ENCODE data around the gene CDSN.

The CDSN gene

DNA sequence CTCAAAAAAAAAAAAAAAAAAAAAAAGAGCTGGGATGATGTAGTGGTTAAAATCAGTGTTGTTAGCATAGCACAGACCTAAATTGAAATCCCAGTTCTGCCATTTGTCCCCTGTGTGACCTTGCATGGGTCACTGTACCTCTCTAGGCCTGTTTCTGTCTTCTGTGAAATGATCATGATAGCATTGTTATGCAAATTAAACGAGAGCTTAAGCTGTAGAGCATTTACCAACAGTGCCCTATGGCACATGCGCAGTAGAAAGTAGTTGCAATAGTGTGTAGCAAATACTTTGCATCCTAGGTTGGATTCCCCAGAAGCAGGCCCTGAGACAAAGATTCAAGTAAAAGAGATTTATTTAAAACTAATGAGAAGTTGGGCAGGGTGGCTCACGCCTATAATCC is 11.3 kb upstream of the CDSN start:
- Histone ChIP-seq H3K36me3 (ENCODE audit: insufficient read depth, insufficient read length, low read length) (no peaks in the 10 kb centered on the region), H3K9me3 (ENCODE audit: insufficient read depth, low read length) (no peaks in the 10 kb centered on the region), H3K27me3 (ENCODE audit: insufficient read depth, insufficient read length) (no peaks in the 10 kb centered on the region), H3K4me3 (ENCODE audit: insufficient read length, low read depth) (no peak overlapping the region), H3K9ac (ENCODE audit: insufficient read length, low read depth) (no peak overlapping the region), H3K4me1 (ENCODE audit: insufficient read depth, insufficient read length) (peaks cover 6% of the 10 kb centered on the region)
- no peak for TF ChIP-seq ZNF274 (IDR thresholded peaks at IDR 0.05; ENCODE audit: low read depth, low read length)
- TF ChIP-seq SUZ12 (IDR thresholded peaks at IDR 0.05; ENCODE audit: extremely low read depth, insufficient read depth, insufficient read length) = no peak
- no peak for TF ChIP-seq YY1 (IDR thresholded peaks at IDR 0.05; ENCODE audit: insufficient read depth, insufficient read length)
- DNase-seq (ENCODE audit: low read depth, low spot score) = no peak

DNA sequence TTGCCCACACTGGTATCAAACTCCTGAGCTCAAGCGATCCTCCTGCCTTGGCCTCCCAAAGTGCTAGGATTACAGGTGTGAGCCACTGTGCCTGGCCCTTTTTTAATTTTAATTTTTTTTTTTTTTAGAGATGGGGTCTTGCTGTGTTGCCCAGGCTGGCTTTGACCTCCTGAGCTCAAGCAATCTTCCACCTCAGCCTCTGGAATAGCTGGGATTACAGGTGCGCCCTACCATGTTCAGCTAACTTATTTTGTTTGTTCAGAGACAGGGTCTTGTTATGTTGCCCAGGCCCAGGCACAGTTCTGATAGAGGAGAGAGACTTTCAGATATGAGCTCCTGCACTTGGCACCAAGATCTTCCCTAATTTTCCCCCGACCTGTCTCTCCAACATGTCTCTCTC is 10.5 kb upstream of the CDSN start:
- Histone ChIP-seq H3K36me3 (ENCODE audit: insufficient read depth, insufficient read length, low read length) (peaks cover 3% of the 10 kb centered on the region), H3K9me3 (ENCODE audit: insufficient read depth, low read length) (no peaks in the 10 kb centered on the region), H3K9ac (ENCODE audit: insufficient read length, low read depth) (no peak overlapping the region), H3K4me1 (ENCODE audit: insufficient read depth, insufficient read length) (peaks cover 12% of the 10 kb centered on the region), H3K27me3 (ENCODE audit: insufficient read depth, insufficient read length) (no peaks in the 10 kb centered on the region), H3K4me3 (ENCODE audit: insufficient read length, low read depth) (no peak overlapping the region)
- TF ChIP-seq YY1 (IDR thresholded peaks at IDR 0.05; ENCODE audit: insufficient read depth, insufficient read length) (no peak), SUZ12 (IDR thresholded peaks at IDR 0.05; ENCODE audit: extremely low read depth, insufficient read depth, insufficient read length) (no peak), ZNF274 (IDR thresholded peaks at IDR 0.05; ENCODE audit: low read depth, low read length) (no peak)
- DNase-seq (ENCODE audit: low read depth, low spot score) = no peak

DNA sequence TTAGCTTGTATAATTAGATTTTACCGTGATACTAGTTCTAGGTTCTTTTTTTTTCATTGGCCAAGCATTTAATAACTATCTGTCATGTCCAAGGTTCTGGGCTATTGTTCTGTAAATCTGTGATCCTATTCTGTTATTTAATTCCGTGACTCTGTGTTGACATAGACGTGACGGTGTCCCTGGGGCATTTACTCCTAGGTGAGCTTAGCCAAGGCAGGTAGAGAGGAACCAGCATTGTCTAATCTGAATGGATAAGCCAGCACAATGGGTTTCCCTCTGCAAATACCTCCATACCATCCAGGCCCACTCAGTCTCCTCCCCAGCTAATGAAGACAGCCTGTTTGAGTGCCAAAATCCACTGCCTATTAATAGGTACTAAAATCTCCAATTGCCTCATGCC is 8.9 kb upstream of the CDSN start:
- Histone ChIP-seq H3K27me3 (ENCODE audit: insufficient read depth, insufficient read length) (no peaks in the 10 kb centered on the region), H3K9ac (ENCODE audit: insufficient read length, low read depth) (no peak overlapping the region), H3K4me3 (ENCODE audit: insufficient read length, low read depth) (no peak overlapping the region), H3K4me1 (ENCODE audit: insufficient read depth, insufficient read length) (peaks cover 12% of the 10 kb centered on the region), H3K9me3 (ENCODE audit: insufficient read depth, low read length) (no peaks in the 10 kb centered on the region), H3K36me3 (ENCODE audit: insufficient read depth, insufficient read length, low read length) (peaks cover 3% of the 10 kb centered on the region)
- DNase-seq (ENCODE audit: low read depth, low spot score) = no peak
- TF ChIP-seq YY1 (IDR thresholded peaks at IDR 0.05; ENCODE audit: insufficient read depth, insufficient read length) (no peak), ZNF274 (IDR thresholded peaks at IDR 0.05; ENCODE audit: low read depth, low read length) (no peak), SUZ12 (IDR thresholded peaks at IDR 0.05; ENCODE audit: extremely low read depth, insufficient read depth, insufficient read length) (no peak)

DNA sequence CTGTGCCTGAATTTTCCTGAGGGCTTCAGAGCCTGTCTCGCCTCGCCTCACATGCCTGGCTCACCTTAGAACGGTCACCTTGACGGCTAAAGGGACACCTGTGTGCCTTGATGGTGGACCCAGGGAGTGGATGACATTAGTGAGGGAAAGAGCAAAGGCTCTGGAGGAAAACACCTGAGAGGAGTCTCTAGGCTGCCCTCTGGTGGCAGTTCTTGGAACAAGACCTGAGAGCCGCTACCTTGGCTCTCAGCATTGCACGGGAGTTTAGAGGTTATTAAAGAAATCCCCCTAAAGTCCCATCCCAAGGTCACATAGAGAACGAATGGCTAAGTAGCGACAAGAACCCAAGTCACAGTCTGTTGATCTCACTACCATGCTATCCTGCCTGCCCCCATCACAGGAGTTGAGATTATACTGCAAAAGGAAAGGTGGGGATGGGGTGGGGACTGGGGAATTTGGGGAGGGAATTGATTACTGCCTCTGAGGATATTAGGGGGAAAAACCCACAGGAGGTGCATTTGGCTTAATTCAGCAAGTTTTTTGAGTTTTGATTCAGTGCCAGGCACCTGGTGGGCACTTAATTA is 7.9 kb upstream of the CDSN start:
- no peak overlapping the region for H3K4me3 ChIP-seq (ENCODE audit: insufficient read length, low read depth)
- no peak for DNase-seq (ENCODE audit: low read depth, low spot score)
- peaks cover 3% of the 10 kb centered on the region for H3K36me3 ChIP-seq (ENCODE audit: insufficient read depth, insufficient read length, low read length)
- H3K27me3 ChIP-seq (ENCODE audit: insufficient read depth, insufficient read length) = no peaks in the 10 kb centered on the region
- no peak overlapping the region for H3K9ac ChIP-seq (ENCODE audit: insufficient read length, low read depth)
- H3K4me1 ChIP-seq (ENCODE audit: insufficient read depth, insufficient read length) = peaks cover 12% of the 10 kb centered on the region
- TF ChIP-seq SUZ12 (IDR thresholded peaks at IDR 0.05; ENCODE audit: extremely low read depth, insufficient read depth, insufficient read length) (no peak), ZNF274 (IDR thresholded peaks at IDR 0.05; ENCODE audit: low read depth, low read length) (no peak), YY1 (IDR thresholded peaks at IDR 0.05; ENCODE audit: insufficient read depth, insufficient read length) (no peak)
- no peaks in the 10 kb centered on the region for H3K9me3 ChIP-seq (ENCODE audit: insufficient read depth, low read length)

DNA sequence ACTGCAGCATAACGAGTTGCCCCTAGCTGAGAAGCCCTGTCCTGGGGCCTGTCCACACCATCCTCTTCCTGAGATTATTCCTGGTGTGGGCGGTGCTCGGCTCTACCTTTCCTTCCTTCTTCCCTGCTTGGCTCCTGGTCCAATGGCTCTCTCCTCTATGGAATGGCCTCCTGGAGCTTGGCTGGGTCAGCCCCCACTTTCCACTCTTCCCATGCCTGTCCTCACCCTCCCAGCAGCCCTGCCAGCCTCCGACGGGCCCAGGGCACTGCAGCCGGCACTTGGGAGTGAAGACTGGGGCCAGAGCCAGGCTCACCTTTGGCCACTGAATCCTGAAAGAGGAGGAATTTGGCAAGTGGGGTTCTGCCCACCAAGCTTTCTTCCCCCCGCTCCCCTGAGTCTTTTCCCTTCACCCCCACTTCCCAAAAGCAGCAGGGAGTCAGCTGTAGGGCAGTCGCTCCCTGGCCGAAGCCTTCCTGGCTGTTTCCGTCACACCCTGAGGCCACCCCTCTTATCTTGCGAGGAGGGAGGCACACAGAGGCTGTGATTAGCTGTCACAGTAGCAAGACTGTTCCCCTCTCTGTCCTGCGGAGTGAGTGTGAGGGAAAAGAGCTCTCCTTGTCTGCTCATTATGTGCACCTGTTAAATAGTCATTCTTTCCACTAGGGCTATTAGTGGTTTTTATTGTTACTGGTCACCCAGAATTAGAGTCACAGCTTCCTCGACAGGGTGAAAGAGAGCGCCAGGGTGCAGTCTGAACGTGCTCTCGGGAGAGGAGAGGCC is 6.3 kb upstream of the CDSN start:
- no peak overlapping the region for H3K4me3 ChIP-seq (ENCODE audit: insufficient read length, low read depth)
- H3K9me3 ChIP-seq (ENCODE audit: insufficient read depth, low read length) = no peaks in the 10 kb centered on the region
- H3K27me3 ChIP-seq (ENCODE audit: insufficient read depth, insufficient read length) = no peaks in the 10 kb centered on the region
- H3K4me1 ChIP-seq (ENCODE audit: insufficient read depth, insufficient read length) = peaks cover 12% of the 10 kb centered on the region
- H3K36me3 ChIP-seq (ENCODE audit: insufficient read depth, insufficient read length, low read length) = peaks cover 3% of the 10 kb centered on the region
- TF ChIP-seq SUZ12 (IDR thresholded peaks at IDR 0.05; ENCODE audit: extremely low read depth, insufficient read depth, insufficient read length) (no peak), ZNF274 (IDR thresholded peaks at IDR 0.05; ENCODE audit: low read depth, low read length) (no peak), YY1 (IDR thresholded peaks at IDR 0.05; ENCODE audit: insufficient read depth, insufficient read length) (no peak)
- no peak overlapping the region for H3K9ac ChIP-seq (ENCODE audit: insufficient read length, low read depth)
- DNase-seq (ENCODE audit: low read depth, low spot score) = no peak

DNA sequence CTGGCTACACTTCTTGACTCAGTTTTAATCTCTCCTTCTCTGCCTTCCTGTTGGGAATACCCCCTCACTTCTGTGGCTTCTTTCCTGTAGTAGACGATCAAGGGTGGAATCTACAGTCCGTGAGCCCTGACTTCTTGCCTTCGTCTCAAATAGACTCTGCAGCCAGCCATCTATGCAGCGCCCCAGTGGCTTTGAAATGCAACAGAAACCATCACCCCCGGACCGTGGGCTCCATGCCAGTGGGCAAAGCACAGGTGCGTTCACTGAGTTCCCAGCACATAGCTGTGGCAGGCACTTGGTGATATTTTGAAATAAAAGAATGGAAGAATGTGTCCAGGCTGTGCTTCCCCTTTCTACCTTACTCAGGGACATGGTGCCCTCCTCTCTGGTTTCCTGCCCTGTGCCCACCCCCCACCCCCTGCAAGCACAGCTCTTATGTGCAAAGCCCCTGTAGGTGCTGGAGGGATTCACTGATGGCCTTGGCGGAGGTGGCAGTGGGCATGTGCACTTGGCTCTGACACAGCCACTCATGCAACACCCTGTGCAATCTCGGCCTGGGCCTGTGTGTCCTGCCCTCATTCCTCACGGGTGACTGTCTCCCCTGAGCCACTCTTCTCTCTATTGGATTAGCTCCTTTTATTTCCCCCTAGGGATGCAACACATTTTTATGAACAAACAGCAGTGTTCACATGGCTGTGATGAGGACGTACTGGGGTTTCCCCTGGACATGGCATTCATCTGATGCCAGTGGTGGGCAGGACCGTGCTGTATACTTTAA is 5.5 kb upstream of the CDSN start:
- Histone ChIP-seq H3K27me3 (ENCODE audit: insufficient read depth, insufficient read length) (no peaks in the 10 kb centered on the region), H3K4me3 (ENCODE audit: insufficient read length, low read depth) (no peak overlapping the region), H3K9me3 (ENCODE audit: insufficient read depth, low read length) (no peaks in the 10 kb centered on the region), H3K9ac (ENCODE audit: insufficient read length, low read depth) (no peak overlapping the region), H3K36me3 (ENCODE audit: insufficient read depth, insufficient read length, low read length) (peaks cover 3% of the 10 kb centered on the region), H3K4me1 (ENCODE audit: insufficient read depth, insufficient read length) (peaks cover 12% of the 10 kb centered on the region)
- TF ChIP-seq YY1 (IDR thresholded peaks at IDR 0.05; ENCODE audit: insufficient read depth, insufficient read length) (no peak), ZNF274 (IDR thresholded peaks at IDR 0.05; ENCODE audit: low read depth, low read length) (no peak), SUZ12 (IDR thresholded peaks at IDR 0.05; ENCODE audit: extremely low read depth, insufficient read depth, insufficient read length) (no peak)
- no peak for DNase-seq (ENCODE audit: low read depth, low spot score)

DNA sequence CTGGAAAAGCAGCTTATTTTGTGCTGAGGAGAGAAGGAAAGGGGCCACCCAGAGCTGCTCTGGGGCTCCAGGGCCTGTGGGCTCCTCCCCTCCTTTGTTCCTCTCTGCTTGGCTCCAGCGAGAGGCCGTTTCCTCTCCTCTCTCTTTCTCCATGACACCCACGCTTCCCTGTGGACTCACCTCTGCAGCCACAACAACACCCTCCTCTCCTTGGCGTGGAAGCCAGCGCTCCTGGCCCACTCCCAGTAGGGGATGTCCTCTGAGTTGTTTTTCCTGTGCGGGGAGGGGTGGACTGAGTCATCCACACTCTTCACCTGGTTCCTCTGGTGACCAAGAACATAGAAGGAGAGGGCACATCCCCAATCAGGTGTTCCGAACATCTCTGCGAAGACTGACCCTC is 4.9 kb upstream of the CDSN start:
- TF ChIP-seq SUZ12 (IDR thresholded peaks at IDR 0.05; ENCODE audit: extremely low read depth, insufficient read depth, insufficient read length) (no peak), ZNF274 (IDR thresholded peaks at IDR 0.05; ENCODE audit: low read depth, low read length) (no peak), YY1 (IDR thresholded peaks at IDR 0.05; ENCODE audit: insufficient read depth, insufficient read length) (no peak)
- DNase-seq (ENCODE audit: low read depth, low spot score) = no peak
- H3K27me3 ChIP-seq (ENCODE audit: insufficient read depth, insufficient read length) = no peaks in the 10 kb centered on the region

More for the DNA sequence above, 4.9 kb upstream of the CDSN start:
- peaks cover 12% of the 10 kb centered on the region for H3K4me1 ChIP-seq (ENCODE audit: insufficient read depth, insufficient read length)
- H3K9ac ChIP-seq (ENCODE audit: insufficient read length, low read depth) = peak overlapping the region; percentile 26
- H3K9me3 ChIP-seq (ENCODE audit: insufficient read depth, low read length) = no peaks in the 10 kb centered on the region
- H3K4me3 ChIP-seq (ENCODE audit: insufficient read length, low read depth) = no peak overlapping the region
- H3K36me3 ChIP-seq (ENCODE audit: insufficient read depth, insufficient read length, low read length) = peaks cover 3% of the 10 kb centered on the region

Measured in NT2/D1 (cell line).